ENCODE data around the gene TEDDM1. TPM values are rescaled to one million over a fixed set of nuclear protein-coding genes. Genes with fewer than 3 reads are reported as not detected.
A peak's percentile ranks its signal among the peaks of the same experiment; 100 is the strongest.

TEDDM1 gene
- total RNA-seq, 1 donor from 2014 or later = not detected

- Mint-ChIP-seq H3K4me3 (no peak overlapping the region), H3K27me3 (peaks cover 8% of the 10 kb centered on the region)
Measured at GRCh38 chr1:182395906-182396305, 4.6 kb downstream of the TEDDM1 start.

GRCh38 chr1:182394055-182394775 lies 6.3 kb downstream of the TEDDM1 start:
- peaks cover 5% of the 10 kb centered on the region for H3K36me3 Mint-ChIP-seq (ENCODE audit: low read depth)
- peak overlapping the region; percentile 6 for H3K4me3 Mint-ChIP-seq
- H3K27me3 Mint-ChIP-seq = peaks cover 8% of the 10 kb centered on the region
- peaks cover 33% of the 10 kb centered on the region for H3K4me1 Mint-ChIP-seq
- POLR2A ChIA-PET = no interaction called here
- no peak for ATAC-seq (ENCODE audit: low read depth)
- TF ChIP-seq CTCF (IDR thresholded peaks at IDR 0.05) = no peak
- H3K27ac Mint-ChIP-seq = no peak overlapping the region
- CTCF ChIA-PET = interaction anchor here (0.6 to 8.4 kb wide), 5 partner anchors 18 to 889 kb away, joined by 3 to 284 read pairs (median 18); no protein-coding TSS in a partner anchor
- no peaks in the 10 kb centered on the region for H3K9me3 Mint-ChIP-seq
- intact Hi-C loops (cut with micrococcal nuclease) = loop anchor here (5.0 to 10.0 kb wide), 2 partner anchors 1762 to 1889 kb away; partner anchors contain the start of genes ACBD6 and XPR1
- DNase-seq = no peak

More at GRCh38 chr1:182395906-182396305, 4.6 kb downstream of the TEDDM1 start:
- ChIA-PET CTCF (interaction anchor here (0.7 to 8.4 kb wide), 16 partner anchors 10 to 920 kb away, joined by 3 to 284 read pairs (median 3); no protein-coding TSS in a partner anchor), POLR2A (interaction anchor here (1.7 kb wide), 1 partner anchor 252 kb away, joined by 6 read pairs; no protein-coding TSS in a partner anchor)
- ATAC-seq (ENCODE audit: low read depth) = no peak
- no peak overlapping the region for H3K27ac Mint-ChIP-seq
- DNase-seq = no peak
- no peak for TF ChIP-seq CTCF (IDR thresholded peaks at IDR 0.05)
- no peaks in the 10 kb centered on the region for H3K9me3 Mint-ChIP-seq
- H3K36me3 Mint-ChIP-seq (ENCODE audit: low read depth) = peaks cover 3% of the 10 kb centered on the region
- H3K4me1 Mint-ChIP-seq = peaks cover 18% of the 10 kb centered on the region
- intact Hi-C loops (cut with micrococcal nuclease) = loop anchor here (1.0 to 10.0 kb wide), 6 partner anchors 198 to 1891 kb away; partner anchors contain the start of gene ACBD6

- ChIA-PET POLR2A (interaction anchor here (1.1 to 1.4 kb wide), 2 partner anchors 157 to 250 kb away, joined by 4 to 6 read pairs; no protein-coding TSS in a partner anchor), CTCF (interaction anchor here (0.9 to 2.8 kb wide), 2 partner anchors 209 to 249 kb away, joined by 3 to 19 read pairs; no protein-coding TSS in a partner anchor)
- H3K27ac Mint-ChIP-seq = no peak overlapping the region
- peaks cover 8% of the 10 kb centered on the region for H3K27me3 Mint-ChIP-seq
- H3K4me1 Mint-ChIP-seq = peaks cover 36% of the 10 kb centered on the region
- ATAC-seq (ENCODE audit: low read depth) (peak; percentile 8), DNase-seq (no peak)
- H3K36me3 Mint-ChIP-seq (ENCODE audit: low read depth) = peaks cover 14% of the 10 kb centered on the region
- H3K4me3 Mint-ChIP-seq = peak overlapping the region; percentile 96
- TF ChIP-seq CTCF (IDR thresholded peaks at IDR 0.05) = no peak
- H3K9me3 Mint-ChIP-seq = no peaks in the 10 kb centered on the region
- intact Hi-C loops (cut with micrococcal nuclease) = loop anchor here (5.0 to 10.0 kb wide), 2 partner anchors 1760 to 1888 kb away; partner anchors contain the start of genes ACBD6 and XPR1
Measured at GRCh38 chr1:182392050-182393028, 8.1 kb downstream of the TEDDM1 start.

- DNase-seq (peak; percentile 63), ATAC-seq (ENCODE audit: low read depth) (peak; percentile 83)
- ChIA-PET POLR2A (interaction anchor here (0.5 to 1.4 kb wide), 4 partner anchors 156 to 1304 kb away, joined by 4 to 6 read pairs (median 4); no protein-coding TSS in a partner anchor), CTCF (interaction anchor here (0.9 to 2.8 kb wide), 2 partner anchors 210 to 248 kb away, joined by 3 to 19 read pairs; no protein-coding TSS in a partner anchor)
- Mint-ChIP-seq H3K4me1 (peaks cover 33% of the 10 kb centered on the region), H3K4me3 (peak within 1 kb of the TSS; percentile 96), H3K27ac (peak within 1 kb of the TSS; percentile 87), H3K27me3 (peaks cover 4% of the 10 kb centered on the region), H3K36me3 (ENCODE audit: low read depth) (peaks cover 23% of the 10 kb centered on the region), H3K9me3 (no peaks in the 10 kb centered on the region)
- TF ChIP-seq CTCF (IDR thresholded peaks at IDR 0.05) = no peak
- intact Hi-C loops (cut with micrococcal nuclease) = loop anchor here (1.0 to 10.0 kb wide), 5 partner anchors 61 to 1887 kb away; partner anchors contain the start of genes ACBD6 and XPR1
Measured at GRCh38 chr1:182391362-182392049, 9.0 kb downstream of the TEDDM1 start, which contains the start of gene GLUL. Gene GLUL, minus strand, starts transcription at chr1:182391790. Its CDS starts 3,053 bp downstream, at chr1:182388737.

Measured in activated B cell treated with CpG ODN at 0.5 μM for 24 hours (primary cell).